Measurements from ENCODE around the gene FABP1. TPM values are rescaled to one million over a fixed set of nuclear protein-coding genes. Genes with fewer than 3 reads are reported as not detected.

FABP1 gene
- total and polyA plus RNA-seq, 9 donors, result 0.46 to 1.9 (median 0.90) TPM; not detected in 5

GRCh38 chr2:88099798-88100488, 27.9 kb downstream of the FABP1 start:
- 18 to 28% (median 22%) methylated on average over 5 of the region's 5 CpGs for WGBS, 3 donors
- TF ChIP-seq CTCF (IDR thresholded peaks at IDR 0.05) (no peak), POLR2A (IDR thresholded peaks at IDR 0.05) (no peak), EP300 (IDR thresholded peaks at IDR 0.05) (no peak)
- Histone ChIP-seq H3K27ac (no peak overlapping the region), H3K27me3 (no peaks in the 10 kb centered on the region), H3K4me1 (ENCODE audit: insufficient read depth) (no peaks in the 10 kb centered on the region), H3K4me3 (no peak overlapping the region), H3K36me3 (no peaks in the 10 kb centered on the region), H3K9me3 (no peaks in the 10 kb centered on the region)
- DNase-seq, result no peak
- intact Hi-C loops (cut with DNase I), result no loop called here

GRCh38 chr2:88098558-88098900, 29.3 kb downstream of the FABP1 start:
- H3K27me3 ChIP-seq, result no peaks in the 10 kb centered on the region
- TF ChIP-seq POLR2A (IDR thresholded peaks at IDR 0.05), result no peak
- no peak for TF ChIP-seq CTCF (IDR thresholded peaks at IDR 0.05)
- no peak for TF ChIP-seq EP300 (IDR thresholded peaks at IDR 0.05)

GRCh38 chr2:88097891-88098557, 29.8 kb downstream of the FABP1 start:
- H3K36me3 ChIP-seq, result no peaks in the 10 kb centered on the region
- 33 to 63% (median 38%) methylated on average over 4 of the region's 4 CpGs for WGBS, 3 donors
- no peaks in the 10 kb centered on the region for H3K27me3 ChIP-seq
- no peak overlapping the region for H3K4me3 ChIP-seq
- intact Hi-C loops (cut with DNase I), result no loop called here
- no peak overlapping the region for H3K27ac ChIP-seq
- DNase-seq, result no peak
- no peak for TF ChIP-seq CTCF (IDR thresholded peaks at IDR 0.05)
- H3K4me1 ChIP-seq (ENCODE audit: insufficient read depth), result no peaks in the 10 kb centered on the region
- no peaks in the 10 kb centered on the region for H3K9me3 ChIP-seq

More at GRCh38 chr2:88098558-88098900, 29.3 kb downstream of the FABP1 start:
- Histone ChIP-seq H3K9me3 (no peaks in the 10 kb centered on the region), H3K4me3 (no peak overlapping the region), H3K36me3 (no peaks in the 10 kb centered on the region), H3K4me1 (ENCODE audit: insufficient read depth) (no peaks in the 10 kb centered on the region), H3K27ac (no peak overlapping the region)
- intact Hi-C loops (cut with DNase I), result no loop called here
- no peak for DNase-seq

- Histone ChIP-seq H3K36me3 (no peaks in the 10 kb centered on the region), H3K4me1 (ENCODE audit: insufficient read depth) (no peaks in the 10 kb centered on the region), H3K27me3 (no peaks in the 10 kb centered on the region), H3K4me3 (no peak overlapping the region), H3K27ac (no peak overlapping the region), H3K9me3 (no peaks in the 10 kb centered on the region)
- WGBS, 3 donors, result 59 to 67% (median 66%) methylated on average over 3 of the region's 3 CpGs
- intact Hi-C loops (cut with DNase I), result no loop called here
- DNase-seq, result no peak
- no peak for TF ChIP-seq EP300 (IDR thresholded peaks at IDR 0.05)
- TF ChIP-seq CTCF (IDR thresholded peaks at IDR 0.05), result no peak
- TF ChIP-seq POLR2A (IDR thresholded peaks at IDR 0.05), result no peak
Measured at GRCh38 chr2:88097192-88097591, 30.7 kb downstream of the FABP1 start.
